ENCODE results near the gene RXFP3.

RXFP3 gene

GRCh38 chr5:33936381-33937016 is at the start of gene RXFP3:
Gene RXFP3 (plus strand): TSS chr5:33936386. CDS start chr5:33936741, 355 bp downstream.
- CTCF ChIA-PET: interaction anchor here (2.3 to 3.4 kb wide), 2 partner anchors 33 to 502 kb away, joined by 10 to 35 read pairs; no protein-coding TSS in a partner anchor
- Histone ChIP-seq H3K4me1 (ENCODE audit: control insufficient read depth, insufficient read depth, low read length) (no peaks in the 10 kb centered on the region), H3K36me3 (ENCODE audit: control insufficient read depth in 2 of 2, insufficient read depth in 1 of 2, low read length in 2 of 2) (no peaks in the 10 kb centered on the region), H3K4me3 (ENCODE audit: low read depth, low read length) (no peak within 1 kb of the TSS; the same call in 1 of the 2 replicates), H3K27ac (ENCODE audit: extremely low read depth, low read depth, low read length) (no peak within 1 kb of the TSS), H3K9me3 (ENCODE audit: control insufficient read depth, insufficient read depth, low read depth, low read length) (no peaks in the 10 kb centered on the region)
- POLR2A ChIA-PET: no interaction called here
- TF ChIP-seq SP2 (tag by site-specific recombination; IDR thresholded peaks at IDR 0.05) (no peak), ZNF221 (tag by site-specific recombination; IDR thresholded peaks at IDR 0.05; ENCODE audit: borderline replicate concordance) (no peak), SETDB1 (IDR thresholded peaks at IDR 0.05; ENCODE audit: insufficient read length, low read length) (no peak), ZNF518A (tag by site-specific recombination; conservative IDR thresholded peaks at IDR 0.05; ENCODE audit: low read depth) (no peak), ZNF791 (tag by site-specific recombination; IDR thresholded peaks at IDR 0.05) (no peak), ZNF529 (tag by site-specific recombination; IDR thresholded peaks at IDR 0.05; ENCODE audit: insufficient replicate concordance) (no peak), CTCF (tag by site-specific recombination; IDR thresholded peaks at IDR 0.05) (no peak), ZFP41 (tag by site-specific recombination; IDR thresholded peaks at IDR 0.05; ENCODE audit: borderline replicate concordance) (no peak), ZNF600 (tag by site-specific recombination; IDR thresholded peaks at IDR 0.05) (no peak), ZNF416 (tag by site-specific recombination; IDR thresholded peaks at IDR 0.05) (no peak), KLF17 (tag by site-specific recombination; IDR thresholded peaks at IDR 0.05) (no peak)

- ChIA-PET POLR2A (no interaction called here), CTCF (interaction anchor here (0.6 kb wide), 2 partner anchors 348 to 741 kb away, joined by 3 to 7 read pairs; no protein-coding TSS in a partner anchor)
- Histone ChIP-seq H3K4me1 (ENCODE audit: control insufficient read depth, insufficient read depth, low read length) (peaks cover 3% of the 10 kb centered on the region; the same call in 1 of the 2 replicates), H3K27ac (ENCODE audit: extremely low read depth, low read depth, low read length) (no peak overlapping the region), H3K36me3 (ENCODE audit: control insufficient read depth in 2 of 2, insufficient read depth in 1 of 2, low read length in 2 of 2) (no peaks in the 10 kb centered on the region), H3K9me3 (ENCODE audit: control insufficient read depth, insufficient read depth, low read depth, low read length) (no peaks in the 10 kb centered on the region), H3K4me3 (ENCODE audit: low read depth, low read length) (no peak overlapping the region)
- TF ChIP-seq ZNF792 (tag by site-specific recombination; IDR thresholded peaks at IDR 0.05): no peak
- no peak for TF ChIP-seq ZNF16 (tag by site-specific recombination; IDR thresholded peaks at IDR 0.05; ENCODE audit: low read depth)
- no peak for TF ChIP-seq ZNF510 (tag by site-specific recombination; IDR thresholded peaks at IDR 0.05; ENCODE audit: insufficient replicate concordance)
- TF ChIP-seq ZNF624 (tag by site-specific recombination; IDR thresholded peaks at IDR 0.05): no peak
- no peak for TF ChIP-seq ZNF837 (tag by site-specific recombination; IDR thresholded peaks at IDR 0.05)
- TF ChIP-seq ZNF239 (tag by site-specific recombination; IDR thresholded peaks at IDR 0.05): no peak
- TF ChIP-seq ZNF223 (tag by site-specific recombination; IDR thresholded peaks at IDR 0.05): no peak
- TF ChIP-seq ZNF548 (tag by site-specific recombination; IDR thresholded peaks at IDR 0.05): no peak
- TF ChIP-seq TRIM28 (IDR thresholded peaks at IDR 0.05; ENCODE audit: borderline replicate concordance, low read length): no peak
- TF ChIP-seq ZNF23 (tag by site-specific recombination; IDR thresholded peaks at IDR 0.05; ENCODE audit: borderline replicate concordance): no peak
- no peak for TF ChIP-seq KLF7 (tag by site-specific recombination; IDR thresholded peaks at IDR 0.05; ENCODE audit: borderline replicate concordance)
- TF ChIP-seq ZNF639 (tag by site-specific recombination; IDR thresholded peaks at IDR 0.05): no peak
- no peak for TF ChIP-seq ZBTB44 (tag by site-specific recombination; IDR thresholded peaks at IDR 0.05)
- TF ChIP-seq ZNF529 (tag by site-specific recombination; IDR thresholded peaks at IDR 0.05; ENCODE audit: insufficient replicate concordance): no peak
Measured at GRCh38 chr5:33887268-33887667, 48.9 kb upstream of the RXFP3 start.
